Colonic mucosa (tissue), 4 donors: ENCODE results near the gene GMDS. TPM values are rescaled to one million over a fixed set of nuclear protein-coding genes. Genes with fewer than 3 reads are reported as not detected.

Source experiments
- DNase-seq: peaks from one replicate; pipeline ENCODE4 v3.0.0-alpha.2; 2020
- H3K27ac ChIP-seq: fragments of 200-600 bp; one replicate; pipeline ENCODE4 v1.8.0; 2021
- H3K27me3 ChIP-seq: fragments of 200-600 bp; one replicate; pipeline ENCODE4 v1.8.0; 2021
- H3K36me3 ChIP-seq: fragments of 200-600 bp; one replicate; pipeline ENCODE4 v1.8.0; 2021
- H3K4me1 ChIP-seq: fragments of 200-600 bp; one replicate; pipeline ENCODE4 v1.8.0; 2021; ENCODE audit warnings: mild to moderate bottlenecking
- H3K4me3 ChIP-seq: fragments of 200-600 bp; one replicate; pipeline ENCODE4 v1.8.0; 2021
- H3K9ac ChIP-seq, 2 donors: one replicate each; pipeline ENCODE4 v1.7.0; 2013; ENCODE audit warnings: control low read depth in 2 of 2, low read depth in 2 of 2, low read length in 2 of 2
- H3K9me3 ChIP-seq: fragments of 200-600 bp; one replicate; pipeline ENCODE4 v1.8.0; 2021
- CTCF ChIP-seq: fragments of 200-600 bp; IDR thresholded peaks from one replicate; pipeline ENCODE4 v1.8.0; 2022; ENCODE audit warnings: antibody characterized with exemption, mild to moderate bottlenecking
- intact Hi-C: fragments of 100-400 bp; cut with DNase I; formaldehyde crosslinking; loops from one replicate; pipeline ENCODE4 v1.14.1; 2022
- total RNA-seq, 2 donors: library from RNA; stranded (reverse); fragmentation: NEBNext Ultra II Directional in 1 of 2; extraction: Animal tissue kit (Norgen Biotek cat#: 25700) in 1 of 2; gene quantifications; one replicate each; pipeline ENCODE4 v1.2.1, GENCODE V29; 2021
- donor health status: healthy.
- donor health status: DM: no; HTN: no; CAD: no.
- donor health status: DM: no; HTN: no; CAD: no.

Gene GMDS
- total RNA-seq, 2 donors from 2014 or later = 247 to 272 TPM

GRCh38 chr6:2125158-2125557 lies 120.2 kb downstream of the GMDS start:
- no peaks in the 10 kb centered on the region for H3K36me3 ChIP-seq
- TF ChIP-seq CTCF = no peak
- no peaks in the 10 kb centered on the region for H3K27me3 ChIP-seq
- H3K9ac ChIP-seq = no peak overlapping the region
- H3K4me1 ChIP-seq = no peaks in the 10 kb centered on the region
- no peaks in the 10 kb centered on the region for H3K9me3 ChIP-seq
- intact Hi-C loops = no loop called here
- no peak overlapping the region for H3K4me3 ChIP-seq
- no peak overlapping the region for H3K27ac ChIP-seq
- no peak for DNase-seq

DNA sequence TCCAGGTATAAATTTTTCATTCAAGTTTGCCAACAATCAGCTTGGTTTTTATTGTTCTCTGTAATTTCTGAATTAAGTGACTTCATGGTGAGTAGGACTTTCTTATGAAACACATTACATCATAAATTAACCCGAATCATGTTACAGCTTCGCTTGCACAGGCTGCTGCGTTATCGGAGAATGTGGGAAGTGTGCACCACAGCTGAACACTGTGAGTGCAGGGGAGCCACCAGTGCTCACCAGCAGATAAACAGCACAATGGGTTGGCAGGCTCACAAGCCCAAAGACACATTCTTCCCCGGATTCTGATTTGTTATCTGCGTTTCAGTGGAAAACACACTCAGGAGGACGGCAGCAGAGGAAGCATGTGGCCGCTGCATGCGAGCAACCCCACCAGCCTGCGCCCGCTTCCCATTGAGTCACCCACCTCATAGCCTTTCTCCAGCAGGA lies 121.1 kb downstream of the GMDS start:
- H3K27me3 ChIP-seq = no peaks in the 10 kb centered on the region
- intact Hi-C loops = no loop called here
- no peak for TF ChIP-seq CTCF
- no peak overlapping the region for H3K27ac ChIP-seq
- H3K36me3 ChIP-seq = no peaks in the 10 kb centered on the region
- H3K4me3 ChIP-seq = no peak overlapping the region
- H3K4me1 ChIP-seq = no peaks in the 10 kb centered on the region
- no peaks in the 10 kb centered on the region for H3K9me3 ChIP-seq
- DNase-seq = no peak
- no peak overlapping the region for H3K9ac ChIP-seq

GRCh38 chr6:2120912-2121311 lies 124.5 kb downstream of the GMDS start:
- H3K27me3 ChIP-seq = no peaks in the 10 kb centered on the region
- no peak overlapping the region for H3K9ac ChIP-seq
- no peaks in the 10 kb centered on the region for H3K4me1 ChIP-seq
- no peak overlapping the region for H3K4me3 ChIP-seq
- H3K9me3 ChIP-seq = no peaks in the 10 kb centered on the region
- no peak for DNase-seq
- H3K36me3 ChIP-seq = no peaks in the 10 kb centered on the region
- TF ChIP-seq CTCF = no peak
- no peak overlapping the region for H3K27ac ChIP-seq
- intact Hi-C loops = no loop called here

DNA sequence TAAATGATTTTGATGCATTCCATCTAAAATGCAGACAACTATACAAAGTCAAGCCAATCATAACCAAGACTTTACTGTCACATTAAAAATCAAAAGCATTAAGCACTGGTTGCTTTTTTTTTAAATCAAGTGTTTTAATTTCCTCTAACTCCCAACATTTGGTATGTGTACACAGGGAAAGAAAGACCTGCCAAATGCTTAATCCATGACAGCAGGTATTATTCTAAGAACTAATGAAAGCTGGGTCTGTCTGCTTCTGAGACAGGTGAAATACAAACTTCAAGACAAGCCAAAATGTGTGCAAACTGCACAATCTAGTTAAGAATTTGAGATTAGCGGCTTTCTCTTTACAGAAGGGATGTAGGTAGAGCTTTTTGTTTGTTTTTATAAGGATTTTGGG lies 126.1 kb downstream of the GMDS start:
- Histone ChIP-seq H3K27ac (no peak overlapping the region), H3K36me3 (no peaks in the 10 kb centered on the region), H3K4me3 (no peak overlapping the region), H3K4me1 (no peaks in the 10 kb centered on the region), H3K9ac (no peak overlapping the region), H3K9me3 (no peaks in the 10 kb centered on the region), H3K27me3 (no peaks in the 10 kb centered on the region)
- no peak for TF ChIP-seq CTCF
- DNase-seq = no peak
- intact Hi-C loops = no loop called here

DNA sequence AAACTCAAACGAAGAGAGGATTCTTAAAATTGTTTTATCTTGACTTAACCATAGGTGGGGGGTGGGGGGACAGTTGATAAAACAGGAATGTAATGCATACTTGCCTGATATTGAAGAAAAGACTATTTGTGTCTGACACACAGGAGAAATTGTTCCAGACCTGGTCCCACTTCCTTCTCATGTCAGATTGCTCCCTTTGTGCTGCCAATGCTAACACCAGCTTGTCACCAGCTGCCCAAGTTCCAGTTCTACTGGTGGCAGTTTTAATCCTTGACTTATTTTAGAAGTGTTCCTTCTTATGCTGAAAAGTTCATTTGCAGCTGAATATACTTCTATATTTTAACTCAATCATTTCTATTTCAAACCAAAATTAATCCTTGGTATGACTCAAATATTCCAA lies 127.3 kb downstream of the GMDS start:
- no peaks in the 10 kb centered on the region for H3K4me1 ChIP-seq
- H3K36me3 ChIP-seq = no peaks in the 10 kb centered on the region
- DNase-seq = no peak
- no peak for TF ChIP-seq CTCF
- no peaks in the 10 kb centered on the region for H3K27me3 ChIP-seq
- H3K9ac ChIP-seq = no peak overlapping the region
- no peaks in the 10 kb centered on the region for H3K9me3 ChIP-seq
- no peak overlapping the region for H3K4me3 ChIP-seq
- H3K27ac ChIP-seq = no peak overlapping the region
- intact Hi-C loops = no loop called here

DNA sequence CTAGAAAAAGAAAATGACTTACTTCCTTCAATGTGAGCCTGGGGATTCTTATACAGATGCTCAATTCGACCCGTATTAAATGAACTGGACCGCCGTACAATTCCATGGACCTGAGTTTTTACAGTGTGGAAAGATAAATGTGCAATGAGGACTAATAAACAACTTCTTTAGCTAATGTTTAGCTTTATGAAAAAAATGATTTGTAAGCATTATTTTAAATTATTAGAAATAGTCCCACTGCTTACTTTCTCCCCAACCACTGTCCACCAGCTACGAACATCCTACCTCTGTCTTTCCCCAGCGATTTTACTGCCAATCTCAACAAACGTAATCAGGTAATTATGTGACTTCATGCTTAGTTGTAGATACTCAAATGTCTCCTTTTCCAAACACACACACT lies 128.0 kb downstream of the GMDS start:
- H3K27ac ChIP-seq = no peak overlapping the region
- TF ChIP-seq CTCF = no peak
- no peaks in the 10 kb centered on the region for H3K27me3 ChIP-seq
- no peaks in the 10 kb centered on the region for H3K9me3 ChIP-seq
- intact Hi-C loops = no loop called here
- DNase-seq = no peak
- H3K4me3 ChIP-seq = no peak overlapping the region
- H3K4me1 ChIP-seq = no peaks in the 10 kb centered on the region
- no peaks in the 10 kb centered on the region for H3K36me3 ChIP-seq
- no peak overlapping the region for H3K9ac ChIP-seq
